Endometrial microvascular endothelial cells (primary cell): ENCODE measurements around the gene ALKBH5. TPM values are rescaled to one million over a fixed set of nuclear protein-coding genes. Genes with fewer than 3 reads are reported as not detected.
"Not testable (repeated sequence)": the region's sequence is repeated elsewhere in the genome, so short reads cannot be mapped to it uniquely, and the experiment has no call there.

Experiments
- in situ Hi-C: cut with HindIII; loops from 2 replicates; pipeline ENCODE4 v1.10.0; 2017; ENCODE audit warnings: low sequenced_read_pairs, low pct_unique_long_range_greater_than_20kb; ENCODE audit errors: inconsistent ontology term
- total RNA-seq: library from RNA; depleted of rRNA; stranded (reverse); fragments of >200 nt; gene quantifications from one replicate; pipeline ENCODE4 v1.2.3, GENCODE V29; 2015; ENCODE audit errors: inconsistent ontology term

ALKBH5 gene
- total RNA-seq, 1 donor from 2014 or later = 104 TPM

DNA sequence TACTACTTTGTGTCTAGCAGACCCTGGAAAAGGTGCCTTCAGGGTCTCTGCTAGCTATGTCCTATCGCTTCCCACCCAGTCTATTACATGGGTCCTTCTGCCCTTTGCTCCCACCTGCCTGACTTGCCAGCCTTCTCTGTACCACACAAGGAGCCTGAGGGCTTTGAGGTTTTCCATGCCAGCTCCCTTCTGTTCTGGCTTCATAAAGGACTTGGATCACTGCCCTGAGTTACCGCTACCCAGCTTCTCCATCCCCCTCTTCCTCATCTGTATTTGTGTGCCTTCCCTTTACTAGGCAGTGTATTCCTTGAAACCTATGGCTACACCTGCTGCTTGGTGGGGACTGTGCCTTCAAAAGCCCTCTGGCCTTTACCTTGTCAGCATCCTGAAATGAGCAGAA, 22.2 kb downstream of the ALKBH5 start:
- in situ Hi-C loops = no loop called here

DNA sequence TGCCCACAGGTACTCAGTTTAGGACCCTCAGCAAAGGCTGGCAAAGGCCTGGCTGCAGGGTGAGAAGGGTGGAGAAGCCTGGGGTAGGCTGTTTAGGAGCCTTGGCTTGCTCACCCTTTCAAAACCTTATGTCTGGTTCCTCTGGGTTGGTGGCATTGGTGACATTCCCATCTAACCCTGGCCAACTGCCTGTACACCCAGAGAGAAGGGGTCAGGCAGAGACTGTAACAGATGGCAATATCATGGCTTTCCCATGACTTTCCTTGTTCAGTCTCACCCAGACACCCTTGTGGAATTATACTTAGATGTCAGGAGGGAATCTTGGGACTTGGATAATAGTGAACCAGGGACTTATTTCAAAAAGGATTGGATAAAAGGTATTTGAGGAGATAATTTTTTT, 23.3 kb downstream of the ALKBH5 start:
- in situ Hi-C loops = no loop called here

DNA sequence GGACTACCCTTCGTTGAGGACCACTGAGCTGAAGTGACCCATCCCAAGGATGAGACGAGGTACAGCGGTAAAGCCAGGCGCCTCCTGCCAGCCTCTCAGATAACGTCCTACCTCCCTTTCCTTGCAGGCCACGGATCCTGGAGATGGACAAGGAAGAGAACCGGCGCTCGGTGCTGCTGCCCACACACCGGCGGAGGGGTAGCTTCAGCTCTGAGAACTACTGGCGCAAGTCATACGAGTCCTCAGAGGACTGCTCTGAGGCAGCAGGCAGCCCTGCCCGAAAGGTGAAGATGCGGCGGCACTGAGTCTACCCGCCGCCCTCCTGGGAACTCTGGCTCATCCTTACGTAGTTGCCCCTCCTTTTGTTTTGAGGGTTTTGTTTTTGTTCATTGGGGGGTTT, 24.5 kb downstream of the ALKBH5 start:
- in situ Hi-C loops = no loop called here

DNA sequence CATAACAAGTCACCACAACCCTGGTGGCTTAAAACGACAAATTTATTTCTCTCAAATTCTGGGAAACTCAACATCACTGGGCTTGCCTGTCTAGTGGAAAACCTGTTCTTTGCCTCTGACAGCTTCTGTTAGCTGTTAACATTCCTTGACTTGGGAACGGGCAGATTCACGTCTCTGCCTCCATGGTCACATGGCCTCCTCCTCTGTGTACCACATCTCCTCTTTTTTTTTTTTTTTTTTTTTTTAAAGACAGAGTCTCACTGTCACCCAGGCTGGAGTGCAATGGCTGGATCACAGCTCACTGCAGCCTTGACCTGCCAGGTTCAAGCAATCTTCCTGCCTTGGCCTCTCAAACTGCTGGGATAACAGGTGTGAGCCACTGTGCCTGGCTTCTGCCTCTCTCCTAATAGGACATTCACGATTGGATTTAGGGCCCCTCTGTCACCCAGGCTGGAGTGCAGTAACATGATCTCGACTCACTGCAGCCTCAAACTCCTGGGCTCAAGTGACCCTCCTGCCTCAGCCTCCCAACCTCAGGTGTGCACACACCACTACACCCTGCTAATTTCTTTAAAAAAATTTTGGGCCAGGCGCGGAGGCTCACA, 30.1 kb downstream of the ALKBH5 start:
- in situ Hi-C loops = no loop called here

DNA sequence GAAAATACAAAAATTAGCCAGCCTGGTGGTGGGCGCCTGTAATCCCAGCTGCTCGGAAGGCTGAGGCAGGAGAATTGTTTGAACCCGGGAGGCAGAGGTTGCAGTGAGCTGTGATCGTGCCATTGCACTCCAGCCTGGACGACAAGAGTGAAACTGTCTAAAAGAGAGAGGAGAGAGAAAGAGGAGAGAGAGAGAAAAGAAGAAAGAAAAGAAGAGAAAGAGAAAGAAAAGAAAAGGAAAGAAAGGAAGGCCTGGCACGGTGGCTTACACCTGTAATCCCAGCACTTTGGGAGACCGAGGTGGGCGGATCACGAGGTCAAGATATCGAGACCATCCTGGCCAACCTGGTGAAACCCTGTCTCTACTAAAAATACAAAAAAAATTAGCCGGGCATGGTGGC, 33.3 kb downstream of the ALKBH5 start:
- in situ Hi-C loops = not testable (repeated sequence)

DNA sequence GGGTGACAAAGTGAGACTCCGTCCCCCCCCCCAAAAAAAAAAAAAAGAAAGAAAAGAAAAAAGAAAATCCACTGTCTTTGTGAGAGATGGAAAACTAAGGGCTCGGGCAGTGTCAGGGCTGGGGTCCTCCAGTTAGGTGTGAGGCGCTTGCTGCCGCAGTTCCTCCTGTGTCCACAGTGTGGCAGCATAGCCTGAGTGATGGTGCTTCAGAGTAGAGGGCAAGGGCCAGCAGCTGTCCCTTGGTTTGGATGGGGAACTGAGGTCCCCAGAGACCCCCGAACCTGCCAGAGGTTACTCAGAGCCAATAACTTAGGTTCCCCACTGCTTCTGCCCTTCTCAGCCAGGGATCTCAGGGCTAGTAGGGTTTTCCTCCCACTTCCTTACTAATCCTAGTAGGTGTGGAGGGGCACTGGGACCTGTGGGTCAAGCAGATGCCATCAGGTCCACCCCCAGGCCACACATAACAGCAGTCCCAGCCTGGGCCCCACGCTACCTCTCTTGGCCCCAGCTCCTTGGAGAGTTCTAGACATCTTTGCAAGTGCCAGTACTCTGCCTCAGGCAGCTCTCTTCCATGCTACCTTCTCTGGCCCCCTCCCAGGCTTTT, 33.9 kb downstream of the ALKBH5 start:
- in situ Hi-C loops = no loop called here

DNA sequence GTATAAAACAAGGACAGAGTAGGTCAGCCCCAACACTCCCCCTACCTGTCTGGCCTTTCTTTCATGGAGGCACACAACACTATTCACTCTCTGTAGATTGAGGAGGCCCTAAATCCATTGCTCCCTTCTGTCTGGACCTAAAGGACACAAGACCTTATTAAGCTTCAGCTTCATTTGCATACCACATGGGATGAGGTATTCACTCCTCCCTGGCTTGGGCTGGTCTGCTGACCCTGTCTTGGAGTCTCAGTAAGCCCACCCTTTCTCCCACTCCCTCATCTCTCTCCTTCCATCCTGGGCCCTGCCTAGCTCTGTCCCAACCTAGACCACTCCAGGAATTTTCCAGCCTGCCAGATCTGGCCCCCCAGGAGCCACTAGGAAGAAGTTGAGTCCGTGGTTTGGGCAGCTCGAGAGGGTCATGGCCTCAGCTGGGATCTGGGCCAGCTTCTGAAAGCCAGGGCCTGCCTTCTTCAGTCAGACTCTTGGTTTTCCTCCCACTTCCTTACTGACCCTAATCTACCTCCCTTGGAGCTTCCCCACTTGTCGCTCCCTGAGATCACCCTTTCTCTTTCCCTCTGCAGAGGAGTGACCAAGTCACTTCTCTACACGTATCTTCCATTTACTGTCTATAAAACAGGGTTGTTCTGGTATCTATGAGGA, 35.3 kb downstream of the ALKBH5 start:
- in situ Hi-C loops = no loop called here

DNA sequence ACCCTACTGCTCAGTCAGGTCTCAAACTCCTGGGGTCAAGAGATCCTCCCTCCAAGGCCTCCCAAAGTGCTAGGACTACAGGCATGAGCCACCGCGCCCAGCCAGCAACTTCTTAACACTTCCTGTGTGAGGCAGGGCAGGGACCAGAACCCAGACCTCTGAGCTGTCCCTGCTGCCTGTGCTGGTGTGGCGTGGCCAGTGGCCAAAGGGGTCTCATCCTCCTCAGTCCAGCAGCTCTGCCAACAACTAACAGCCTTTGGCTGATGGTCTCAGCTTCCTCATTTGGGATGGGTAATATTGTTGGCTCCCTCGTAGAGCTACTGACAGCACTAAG, 40.4 kb downstream of the ALKBH5 start:
- in situ Hi-C loops = no loop called here

DNA sequence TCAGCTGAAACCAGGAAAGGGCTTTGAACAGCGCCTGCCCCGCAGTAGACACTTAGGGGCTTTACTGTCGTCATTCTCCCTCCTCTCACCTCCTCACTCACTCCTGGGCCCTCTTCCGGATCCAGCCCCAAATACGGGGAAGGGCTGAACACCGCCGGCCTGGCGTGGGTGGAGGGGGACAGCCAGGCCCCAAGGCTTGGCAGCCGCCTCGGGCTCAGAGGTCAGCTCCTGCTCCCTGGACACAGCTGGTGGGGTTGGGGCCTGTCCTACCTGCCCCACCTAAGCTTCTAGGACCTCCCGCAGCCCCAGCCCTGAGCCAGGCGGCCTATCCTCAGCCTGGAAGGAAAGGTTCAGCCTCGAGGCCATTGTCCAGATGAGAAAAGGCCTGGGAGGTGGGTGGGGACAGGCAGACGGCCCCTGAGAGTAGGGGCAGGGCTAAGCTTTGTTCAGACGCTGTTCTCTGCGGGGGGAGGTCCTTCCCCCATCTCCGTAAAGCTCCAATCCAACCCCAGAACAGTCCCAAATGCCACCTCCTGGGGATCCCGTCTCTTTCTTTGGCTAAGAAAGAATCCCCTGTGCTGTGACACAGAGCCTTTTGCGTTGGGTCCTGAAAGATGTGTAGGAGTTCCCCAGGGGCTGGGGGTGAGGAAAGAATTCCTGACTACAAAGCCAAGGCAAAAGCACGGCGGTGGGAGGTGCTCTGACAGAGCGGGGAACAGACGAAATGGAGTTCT, 40.9 kb downstream of the ALKBH5 start:
- in situ Hi-C loops = no loop called here

DNA sequence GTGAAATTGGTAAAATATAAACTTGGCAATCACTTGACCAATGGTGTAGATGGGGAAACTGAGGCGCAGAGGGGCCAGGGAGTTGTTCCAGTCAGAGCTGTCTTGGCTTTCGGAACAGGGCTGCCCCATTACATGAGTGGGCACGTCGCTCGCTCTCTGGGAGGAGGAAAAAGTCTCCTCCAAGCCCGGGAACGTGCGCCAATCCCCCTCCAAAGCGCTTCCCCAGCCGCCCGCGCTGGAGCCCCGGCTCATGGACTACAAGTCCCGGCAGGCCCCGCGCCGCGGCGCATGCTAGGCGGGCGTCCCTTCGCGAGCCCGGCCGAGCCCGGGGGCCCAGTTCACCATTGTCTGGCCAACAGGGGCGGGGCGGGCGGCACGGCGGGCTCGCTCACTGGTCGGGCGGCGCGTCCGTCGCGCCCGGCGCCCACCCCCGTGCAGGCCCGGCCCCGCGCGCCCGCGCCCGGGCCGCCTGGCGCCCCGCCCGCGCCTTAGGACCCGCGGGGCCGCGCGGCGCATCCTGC, 41.6 kb downstream of the ALKBH5 start, which contains the start of gene LLGL1:
Gene LLGL1 (plus strand): TSS at position 515 of the 521 bp plus-strand sequence. CDS start 48 bp downstream, outside the sequence.
- in situ Hi-C loops = no loop called here

DNA sequence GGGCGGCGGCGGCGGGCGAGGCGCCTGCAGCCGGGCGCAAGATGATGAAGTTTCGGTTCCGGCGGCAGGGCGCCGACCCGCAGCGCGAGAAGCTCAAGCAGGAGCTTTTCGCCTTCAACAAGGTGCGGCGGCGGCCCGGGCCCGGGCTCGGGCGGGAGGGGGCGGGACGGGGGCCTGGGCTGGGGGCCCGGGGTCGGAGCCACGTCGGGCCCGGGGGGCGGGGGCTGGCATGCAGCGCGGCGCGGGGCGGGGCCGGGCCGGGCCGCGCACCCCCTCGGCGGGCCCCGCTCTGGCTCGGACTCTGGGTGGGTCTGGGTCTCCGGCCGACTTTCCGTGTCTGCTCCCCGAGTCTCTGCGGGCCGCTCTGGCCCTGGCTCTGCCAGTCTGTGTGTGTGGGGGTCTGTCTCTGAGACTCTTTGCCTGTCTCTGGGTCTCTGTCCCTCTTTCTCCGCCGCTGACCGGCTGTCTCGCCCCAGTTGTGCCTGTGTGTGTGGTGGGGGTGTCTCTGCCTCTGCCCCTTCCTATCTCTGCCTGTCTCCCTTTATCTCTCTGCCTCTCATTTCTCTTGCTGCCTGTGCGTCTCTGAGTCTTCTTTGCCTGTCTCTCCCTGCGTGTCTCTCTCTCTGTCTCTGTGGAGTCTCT, 42.1 kb downstream of the ALKBH5 start:
- in situ Hi-C loops = no loop called here

DNA sequence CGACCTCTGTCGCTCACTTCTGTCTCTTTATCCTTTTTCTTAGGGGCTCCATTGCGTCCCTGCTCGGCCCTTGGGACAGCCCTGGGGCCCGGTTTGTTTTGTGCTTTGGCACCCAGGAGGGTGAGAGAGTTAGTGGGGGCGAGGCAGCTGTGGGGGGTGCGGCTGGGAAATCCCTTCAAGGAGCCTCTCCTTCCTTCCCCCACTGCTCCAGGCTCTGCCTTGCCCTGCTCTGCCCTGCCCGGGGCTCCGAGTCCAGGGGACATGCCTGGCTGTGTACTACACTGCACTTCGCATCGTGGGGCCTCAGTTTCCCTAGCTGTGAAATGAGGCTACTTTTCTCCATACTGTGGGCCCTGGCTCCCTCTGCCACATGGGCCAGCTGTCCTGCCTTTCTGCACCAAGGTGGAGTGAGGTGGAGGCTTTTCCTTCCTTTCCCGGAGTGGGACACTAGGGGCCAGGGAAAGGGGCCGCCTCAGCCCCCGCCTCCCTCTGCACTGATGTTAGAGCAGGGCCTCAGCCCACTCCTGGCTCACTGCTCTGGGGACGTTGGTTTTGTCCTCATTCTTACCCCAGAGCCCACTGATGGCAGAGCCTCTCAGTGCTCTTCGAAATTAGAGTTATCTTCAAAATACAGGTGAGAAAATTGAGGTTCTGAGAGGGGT, 42.8 kb downstream of the ALKBH5 start:
- in situ Hi-C loops = no loop called here

DNA sequence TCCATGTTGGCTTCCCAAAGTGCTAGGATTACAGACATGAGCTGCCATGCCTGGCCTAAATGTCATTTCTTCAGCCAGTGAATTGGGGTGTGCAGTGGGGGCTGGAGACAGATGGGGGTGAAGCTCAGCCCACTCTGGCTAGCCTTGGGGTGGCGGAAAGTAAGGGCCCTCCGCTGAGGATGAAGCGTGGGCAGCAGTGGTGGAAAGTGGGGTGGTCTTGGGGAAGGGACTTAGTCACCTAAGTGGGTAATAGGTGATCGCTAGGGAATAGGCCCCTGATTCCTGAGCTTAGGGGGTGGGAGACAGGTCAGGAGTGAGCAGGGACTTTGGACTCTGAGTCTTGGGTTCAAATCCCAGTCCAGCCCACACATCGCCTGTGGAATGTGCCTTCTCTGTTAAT, 44.0 kb downstream of the ALKBH5 start:
- in situ Hi-C loops = no loop called here

DNA sequence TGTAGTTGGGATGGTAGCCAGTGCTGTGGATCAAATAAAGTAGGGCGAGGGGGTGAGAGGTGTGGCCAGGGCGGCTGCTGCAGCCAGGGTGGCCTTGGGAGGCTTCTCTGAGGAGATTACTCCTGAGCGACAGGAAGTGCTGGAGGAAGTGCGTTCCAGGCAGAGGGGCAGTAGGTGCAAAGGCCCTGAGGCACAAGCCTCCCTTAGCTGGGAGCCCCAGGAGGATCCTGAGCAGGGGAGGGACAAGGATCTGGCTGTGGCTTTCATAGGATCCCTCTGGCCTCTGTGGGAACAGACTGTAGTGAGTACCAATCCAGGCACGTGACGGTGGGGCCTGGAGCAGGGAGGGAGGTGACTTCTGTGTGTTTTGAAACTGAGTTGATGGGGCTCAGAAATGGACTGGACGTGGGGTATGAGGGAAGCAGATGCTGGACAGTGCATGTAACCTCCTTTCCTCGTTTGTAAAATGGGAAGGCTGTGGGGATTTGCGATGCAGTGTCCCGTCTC, 44.6 kb downstream of the ALKBH5 start:
- in situ Hi-C loops = no loop called here

DNA sequence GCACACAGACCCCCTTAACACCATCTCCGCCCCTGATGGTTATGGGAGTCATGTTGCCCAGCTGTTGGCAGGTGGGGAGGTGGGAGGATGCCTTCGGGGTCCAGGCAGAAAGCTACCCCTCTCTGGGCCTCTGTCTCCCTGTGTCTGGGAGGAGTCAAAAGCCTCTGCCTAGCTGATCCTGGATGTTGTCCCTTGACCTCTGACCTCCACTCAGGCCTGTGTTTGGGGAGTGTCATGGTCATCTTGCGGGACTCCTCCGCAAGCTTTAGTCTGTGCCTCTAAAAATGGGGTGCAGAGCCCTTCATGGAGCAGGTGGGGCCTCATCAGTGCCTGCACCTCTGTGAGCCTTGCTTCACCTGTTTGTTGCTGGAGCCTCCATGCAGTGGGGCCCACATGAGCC, 45.6 kb downstream of the ALKBH5 start:
- in situ Hi-C loops = no loop called here

DNA sequence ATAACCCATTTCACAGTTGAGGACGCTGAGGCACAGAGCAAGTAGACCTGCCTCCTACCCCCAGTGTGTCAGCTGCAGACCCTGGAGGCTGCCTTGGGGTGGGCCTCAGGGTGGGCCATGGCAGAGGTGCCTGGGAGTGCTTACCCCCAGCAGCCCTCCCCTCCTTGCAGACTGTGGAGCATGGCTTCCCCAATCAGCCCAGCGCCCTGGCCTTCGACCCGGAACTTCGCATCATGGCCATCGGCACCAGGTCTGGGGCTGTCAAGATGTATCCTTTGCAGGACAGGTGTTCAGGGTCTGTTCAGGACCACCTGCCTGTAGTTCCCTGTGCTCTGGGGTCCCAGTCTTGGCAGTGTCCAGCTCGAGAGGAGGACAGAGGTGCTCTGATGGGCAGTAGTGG, 46.1 kb downstream of the ALKBH5 start:
- in situ Hi-C loops = no loop called here

DNA sequence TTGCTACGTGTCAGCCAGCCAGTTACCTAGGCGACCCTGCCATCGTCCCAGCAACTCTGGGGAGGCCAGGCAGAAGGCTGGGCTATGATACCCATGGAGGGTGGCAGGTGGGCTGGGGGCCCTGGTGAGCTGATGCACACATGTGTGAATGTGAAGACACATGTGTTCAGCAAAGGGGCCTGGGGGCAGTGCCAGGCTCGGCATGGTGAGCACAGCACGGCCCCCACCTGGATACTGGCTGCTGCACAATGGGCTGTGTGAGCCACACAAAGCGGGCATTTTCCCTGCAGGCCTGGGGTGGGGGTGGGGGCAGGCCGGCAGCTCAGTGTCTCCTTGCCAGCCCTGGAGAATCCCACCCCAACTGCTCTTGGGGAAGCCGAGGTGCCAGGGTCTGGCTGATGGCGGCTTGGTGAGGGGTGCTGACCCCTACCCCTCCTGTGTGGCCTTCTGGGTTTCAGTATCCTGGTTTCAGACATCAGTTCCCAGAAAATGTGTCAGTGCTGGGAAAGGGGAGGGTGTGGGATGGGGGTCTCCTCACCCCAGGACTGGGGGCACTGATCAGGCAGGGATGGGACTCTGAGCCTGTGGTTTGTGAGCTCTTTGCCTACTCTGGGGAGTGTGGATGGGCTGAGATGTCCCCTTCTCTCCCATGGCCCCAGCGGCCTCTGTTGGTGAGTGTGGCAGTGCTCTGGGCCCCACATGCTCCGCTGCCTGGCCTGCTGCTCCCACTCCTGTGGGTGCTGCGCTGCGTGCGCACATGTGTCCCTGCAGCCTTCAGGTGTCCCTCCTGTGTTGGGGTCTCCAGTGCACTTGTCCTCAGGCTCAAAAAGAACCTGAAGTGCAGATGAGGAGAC, 46.9 kb downstream of the ALKBH5 start:
- in situ Hi-C loops = no loop called here

DNA sequence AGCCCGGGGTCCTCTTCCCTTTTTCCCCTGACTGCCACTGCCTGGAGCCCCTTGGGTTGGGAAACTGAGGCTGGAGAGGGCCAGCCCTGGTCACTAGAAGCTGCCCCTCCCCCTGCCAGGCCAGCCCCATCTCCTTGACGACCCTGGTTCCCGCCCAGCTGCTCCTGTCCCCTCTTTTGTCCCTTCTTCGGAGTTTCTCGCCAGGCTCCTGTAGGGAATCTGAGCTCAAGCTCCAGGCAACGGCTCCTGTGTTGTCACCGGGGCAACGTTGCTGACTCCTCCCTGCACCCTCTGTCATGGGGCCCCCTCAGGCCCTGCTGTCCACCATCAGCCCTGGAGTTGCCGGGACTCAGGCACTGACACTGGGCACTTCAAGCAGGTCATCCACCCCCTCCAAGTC, 47.5 kb downstream of the ALKBH5 start:
- in situ Hi-C loops = no loop called here
